Measurements from ENCODE around the gene GAS2. TPM values are rescaled to one million over a fixed set of nuclear protein-coding genes. Genes with fewer than 3 reads are reported as not detected.

The GAS2 gene
- total RNA-seq, 4 donors from 2014 or later = 1.4 to 6.0 (median 2.4) TPM

DNA sequence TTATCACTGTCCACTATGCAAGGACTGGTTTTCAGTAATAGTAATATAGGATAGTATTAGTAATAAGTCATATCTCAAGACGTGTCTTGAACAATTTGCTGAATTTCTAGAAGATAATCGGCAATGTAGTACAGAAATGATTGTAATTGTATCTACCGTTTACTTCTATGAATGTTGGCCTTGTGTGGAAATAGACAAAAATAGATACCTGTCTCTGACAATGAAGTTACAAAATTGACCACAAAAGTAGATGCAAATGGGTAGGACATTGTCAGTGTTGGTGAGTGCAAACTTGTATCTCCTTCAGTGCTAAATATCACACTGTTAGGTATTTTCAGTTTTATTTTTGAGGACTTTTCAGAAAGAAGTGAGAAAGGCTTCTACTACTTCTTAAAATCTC, 120.1 kb downstream of the GAS2 start:
- TF ChIP-seq, protein P1, sequence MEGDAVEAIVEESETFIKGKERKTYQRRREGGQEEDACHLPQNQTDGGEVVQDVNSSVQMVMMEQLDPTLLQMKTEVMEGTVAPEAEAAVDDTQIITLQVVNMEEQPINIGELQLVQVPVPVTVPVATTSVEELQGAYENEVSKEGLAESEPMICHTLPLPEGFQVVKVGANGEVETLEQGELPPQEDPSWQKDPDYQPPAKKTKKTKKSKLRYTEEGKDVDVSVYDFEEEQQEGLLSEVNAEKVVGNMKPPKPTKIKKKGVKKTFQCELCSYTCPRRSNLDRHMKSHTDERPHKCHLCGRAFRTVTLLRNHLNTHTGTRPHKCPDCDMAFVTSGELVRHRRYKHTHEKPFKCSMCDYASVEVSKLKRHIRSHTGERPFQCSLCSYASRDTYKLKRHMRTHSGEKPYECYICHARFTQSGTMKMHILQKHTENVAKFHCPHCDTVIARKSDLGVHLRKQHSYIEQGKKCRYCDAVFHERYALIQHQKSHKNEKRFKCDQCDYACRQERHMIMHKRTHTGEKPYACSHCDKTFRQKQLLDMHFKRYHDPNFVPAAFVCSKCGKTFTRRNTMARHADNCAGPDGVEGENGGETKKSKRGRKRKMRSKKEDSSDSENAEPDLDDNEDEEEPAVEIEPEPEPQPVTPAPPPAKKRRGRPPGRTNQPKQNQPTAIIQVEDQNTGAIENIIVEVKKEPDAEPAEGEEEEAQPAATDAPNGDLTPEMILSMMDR (IDR thresholded peaks at IDR 0.05; ENCODE audit: low read depth) = no peak

DNA sequence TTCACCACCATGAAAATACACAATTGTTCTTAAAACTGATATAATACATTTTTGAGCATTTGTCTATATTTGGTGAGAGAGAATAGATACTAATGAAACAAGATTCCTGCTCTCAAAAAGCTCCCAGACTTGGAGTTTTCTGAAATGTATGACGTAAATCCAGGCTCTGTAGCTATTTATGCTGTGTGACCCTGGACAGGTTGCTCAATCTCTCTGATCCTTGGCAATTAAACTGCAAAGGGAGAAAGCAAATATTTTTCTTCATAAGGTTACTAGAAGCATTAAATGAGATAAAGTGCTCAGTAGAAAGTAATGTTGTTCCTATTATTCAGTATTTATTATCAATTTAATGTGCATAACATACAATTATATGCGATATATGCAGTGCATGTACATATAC, 120.6 kb downstream of the GAS2 start:
- TF ChIP-seq, protein P1 (IDR thresholded peaks at IDR 0.05; ENCODE audit: low read depth) = no peak

DNA sequence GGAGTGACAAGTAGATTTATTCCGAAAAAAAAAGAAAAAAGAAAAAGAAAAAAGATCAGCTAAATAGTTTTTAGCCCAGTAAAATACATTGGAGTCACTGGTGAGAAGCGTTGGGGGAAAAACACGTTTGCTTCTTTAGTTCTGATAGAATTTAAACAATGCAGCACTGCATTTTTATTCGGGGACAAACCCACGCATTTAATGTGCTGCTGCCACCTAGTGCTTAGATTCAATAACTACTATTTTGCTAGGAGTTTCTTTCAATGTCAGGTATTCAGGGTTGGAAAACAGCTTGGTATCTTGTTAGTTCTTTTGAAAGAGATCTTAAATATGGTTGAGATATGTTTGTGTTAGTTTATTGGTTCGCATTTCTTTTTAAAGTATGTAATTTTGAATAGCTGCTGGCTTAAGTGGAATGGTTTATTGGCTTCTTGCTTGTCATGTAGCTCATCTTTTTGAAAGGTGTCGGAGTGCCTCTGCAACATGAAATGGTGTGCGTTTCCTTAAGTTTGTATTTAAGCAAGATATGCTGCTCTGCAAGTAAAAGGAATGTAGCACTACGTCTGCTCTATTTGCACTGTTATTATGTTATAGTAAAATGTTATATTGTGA, 121.2 kb downstream of the GAS2 start:
- TF ChIP-seq, protein P1 (IDR thresholded peaks at IDR 0.05; ENCODE audit: low read depth) = no peak

DNA sequence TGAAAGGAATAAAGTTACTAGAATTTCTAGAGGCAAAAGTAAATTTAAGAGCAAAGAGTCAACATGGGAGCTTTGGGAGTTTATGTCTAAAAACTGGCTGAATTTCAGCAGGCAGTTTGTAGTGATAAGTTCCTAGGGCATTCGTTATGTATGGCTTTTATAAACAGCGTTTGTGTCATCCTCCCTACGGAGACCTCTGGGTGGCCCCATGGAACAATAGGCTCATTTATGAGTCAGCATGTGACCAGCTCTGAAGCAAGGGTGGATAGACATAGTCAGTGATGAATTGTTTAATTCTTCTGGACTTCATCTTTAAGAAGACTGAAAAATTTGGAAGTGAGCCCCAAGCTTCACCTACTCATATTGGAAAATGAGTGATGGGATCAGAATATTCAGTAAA, 126.1 kb downstream of the GAS2 start:
- TF ChIP-seq, protein P1 (IDR thresholded peaks at IDR 0.05; ENCODE audit: low read depth) = no peak

DNA sequence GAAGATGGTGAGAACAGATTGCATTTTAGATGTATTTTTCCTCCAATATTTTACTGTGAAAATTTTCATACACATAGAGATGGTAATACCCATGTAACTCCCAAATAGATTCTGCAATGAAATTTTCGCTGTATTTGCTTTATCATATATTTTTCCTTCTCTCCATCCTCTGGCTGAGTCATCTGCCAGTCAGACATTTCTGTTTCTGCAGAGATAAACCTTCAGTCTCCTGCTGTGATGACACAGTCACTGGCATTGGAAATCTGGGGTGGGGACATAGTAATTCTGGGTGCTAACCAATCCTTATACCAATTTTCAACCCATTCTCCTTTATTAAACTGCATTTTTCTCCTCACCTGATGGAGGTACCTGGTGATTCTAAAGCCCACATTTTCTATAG, 129.5 kb downstream of the GAS2 start:
- TF ChIP-seq, protein P1 (IDR thresholded peaks at IDR 0.05; ENCODE audit: low read depth) = no peak

DNA sequence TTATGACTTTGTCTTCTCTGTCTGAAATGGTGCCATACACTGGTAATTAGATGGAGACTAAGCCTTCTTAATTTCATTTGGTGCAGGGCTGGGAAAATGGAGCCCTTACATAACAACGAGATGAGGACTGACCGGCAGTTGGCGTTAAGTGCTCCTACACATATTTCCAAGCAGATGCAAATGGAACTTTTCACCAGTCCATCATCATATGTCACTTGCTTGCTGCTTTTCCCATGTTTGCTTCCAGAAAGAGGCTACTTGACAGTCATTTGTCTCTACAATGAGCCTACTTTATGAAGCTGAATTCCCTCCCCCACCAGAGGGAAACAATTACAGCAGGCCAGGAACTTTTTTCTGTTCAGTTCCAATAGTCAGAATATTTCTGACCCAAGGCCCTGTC, 130.6 kb downstream of the GAS2 start:
- TF ChIP-seq, protein P1 (IDR thresholded peaks at IDR 0.05; ENCODE audit: low read depth) = no peak

DNA sequence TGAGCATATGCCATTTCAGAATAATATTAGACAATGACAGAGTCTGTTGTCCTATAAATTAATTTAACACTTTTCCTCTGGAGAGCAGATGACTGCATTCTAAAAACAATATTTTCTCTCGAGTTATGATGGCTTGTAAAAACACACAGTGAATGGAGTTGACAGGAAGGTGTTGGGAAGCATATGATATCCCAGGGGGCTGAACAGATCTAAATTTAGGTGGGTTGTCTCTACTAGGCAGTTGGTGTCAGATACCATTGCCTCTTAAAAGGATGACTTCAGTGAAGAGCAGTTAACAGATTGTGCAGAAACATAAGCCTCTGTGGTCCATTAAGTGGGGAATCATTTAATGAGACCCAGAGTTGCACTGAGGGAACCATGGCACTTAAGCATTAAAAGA, 132.5 kb downstream of the GAS2 start:
- TF ChIP-seq, protein P1 (IDR thresholded peaks at IDR 0.05; ENCODE audit: low read depth) = no peak

Measured in subcutaneous adipose tissue (tissue), 4 donors.